Esophagus (tissue), 2 donors: ENCODE data around the gene FNBP1. TPM values are rescaled to one million over a fixed set of nuclear protein-coding genes. Genes with fewer than 3 reads are reported as not detected.

Experiments
- H3K27ac ChIP-seq, 2 donors: one replicate each; pipeline ENCODE4 v1.5.1; 2013; ENCODE audit warnings: low read depth in 2 of 2, mild to moderate bottlenecking in 2 of 2, inconsistent platforms in 1 of 2, low read length in 1 of 2, moderate library complexity in 1 of 2
- H3K27me3 ChIP-seq, 2 donors: one replicate each; pipeline ENCODE4 v1.6.1; 2013; ENCODE audit warnings: low read length in 2 of 2, control low read depth in 1 of 2, mild to moderate bottlenecking in 1 of 2; ENCODE audit not compliant: insufficient read depth in 2 of 2, control insufficient read depth in 1 of 2
- H3K36me3 ChIP-seq, 2 donors: one replicate each; pipeline ENCODE4 v1.6.1; 2013; ENCODE audit warnings: low read length in 1 of 2; ENCODE audit not compliant: control insufficient read depth in 2 of 2, insufficient read depth in 2 of 2
- H3K4me1 ChIP-seq, 2 donors: one replicate each; pipeline ENCODE4 v1.6.1; 2013; ENCODE audit warnings: low read length in 1 of 2; ENCODE audit not compliant: control insufficient read depth in 2 of 2, insufficient read depth in 2 of 2
- H3K4me3 ChIP-seq, 2 donors: one replicate each; pipeline ENCODE4 v1.5.1; 2013; ENCODE audit warnings: low read length in 2 of 2, mild to moderate bottlenecking in 2 of 2, low read depth in 1 of 2, moderate library complexity in 1 of 2
- H3K9me3 ChIP-seq, 2 donors: one replicate each; pipeline ENCODE4 v1.6.1; 2013; ENCODE audit warnings: mild to moderate bottlenecking in 2 of 2, low read depth in 1 of 2, low read length in 1 of 2, moderate library complexity in 1 of 2; ENCODE audit not compliant: control insufficient read depth in 2 of 2, insufficient read depth in 1 of 2
- WGBS, 2 donors: extraction: QIAGEN DNeasy Blood & Tissue Kit; methylation state at CpG; one replicate each; pipeline ENCODE4 v1.1.7; 2013; 5-methylcytosine and 5-hydroxymethylcytosine counted together
- polyA plus RNA-seq, 2 donors: library from polyadenylated mRNA; stranded (reverse); fragments of 200-250 nt; gene quantifications; one replicate each; pipeline ENCODE4 v1.2.3, GENCODE V29; 2013
- donor health status: healthy with polysubstance abuse.
- donor health status: Bipolar disorder and iron deficiency.

Gene FNBP1
- polyA plus RNA-seq, result 10 to 100 TPM; 16.1 to 19.1 TPM

GRCh38 chr9:130042885-130043653 is at the start of gene FNBP1:
Gene FNBP1, minus strand, starts transcription at chr9:130043189. Its CDS starts 214 bp downstream, at chr9:130042975.
- H3K4me1 ChIP-seq, result no peaks in the 10 kb centered on the region
- 0 to 1% methylated on average over 54 to 92 of the region's 92 CpGs for WGBS, 2 donors
- H3K9me3 ChIP-seq, result no peaks in the 10 kb centered on the region

GRCh38 chr9:130090915-130091314 is 47.9 kb upstream of the FNBP1 start:
- Histone ChIP-seq H3K36me3 (peaks cover 6 to 21% of the 10 kb centered on the region in 2 donors), H3K4me1 (no peaks in the 10 kb centered on the region), H3K27me3 (no peaks in the 10 kb centered on the region), H3K27ac (no peak overlapping the region), H3K9me3 (no peaks in the 10 kb centered on the region), H3K4me3 (no peak overlapping the region)
- WGBS, 2 donors, result 79% methylated on average over 3 of the region's 3 CpGs

More at GRCh38 chr9:130042885-130043653, at the start of gene FNBP1:
- Histone ChIP-seq H3K36me3 (no peaks in the 10 kb centered on the region), H3K4me3 (peak within 1 kb of the TSS; percentile 94 to 100), H3K27me3 (no peaks in the 10 kb centered on the region), H3K27ac (peak within 1 kb of the TSS; percentile 95)

GRCh38 chr9:130089141-130089540 is 46.2 kb upstream of the FNBP1 start:
- Histone ChIP-seq H3K9me3 (no peaks in the 10 kb centered on the region), H3K27ac (no peak overlapping the region), H3K27me3 (no peaks in the 10 kb centered on the region), H3K4me1 (no peaks in the 10 kb centered on the region), H3K36me3 (peaks cover 10 to 26% of the 10 kb centered on the region in 2 donors), H3K4me3 (no peak overlapping the region)
- 93 to 94% methylated on average over 12 of the region's 12 CpGs for WGBS, 2 donors

GRCh38 chr9:130088051-130088450 is 45.1 kb upstream of the FNBP1 start:
- peaks cover 7 to 23% of the 10 kb centered on the region in 2 donors for H3K36me3 ChIP-seq
- no peaks in the 10 kb centered on the region for H3K9me3 ChIP-seq
- no peaks in the 10 kb centered on the region for H3K27me3 ChIP-seq
- WGBS, 2 donors, result 88 to 91% methylated on average over 6 of the region's 6 CpGs
- H3K27ac ChIP-seq, result no peak overlapping the region
- no peak overlapping the region for H3K4me3 ChIP-seq
- no peaks in the 10 kb centered on the region for H3K4me1 ChIP-seq

- H3K27ac ChIP-seq, result no peak overlapping the region
- H3K36me3 ChIP-seq, result peaks cover 10 to 26% of the 10 kb centered on the region in 2 donors
- H3K4me3 ChIP-seq, result no peak overlapping the region
- no peaks in the 10 kb centered on the region for H3K4me1 ChIP-seq
- 95 to 98% methylated on average over 7 of the region's 7 CpGs for WGBS, 2 donors
- no peaks in the 10 kb centered on the region for H3K9me3 ChIP-seq
- no peaks in the 10 kb centered on the region for H3K27me3 ChIP-seq
Measured at GRCh38 chr9:130084337-130084736, 41.3 kb upstream of the FNBP1 start.

- Histone ChIP-seq H3K27ac (no peak overlapping the region), H3K36me3 (peaks cover 14 to 28% of the 10 kb centered on the region in 2 donors), H3K4me1 (no peaks in the 10 kb centered on the region), H3K4me3 (no peak overlapping the region), H3K9me3 (no peaks in the 10 kb centered on the region), H3K27me3 (no peaks in the 10 kb centered on the region)
- 87 to 91% methylated on average over 3 of the region's 3 CpGs for WGBS, 2 donors
Measured at GRCh38 chr9:130078547-130078946, 35.6 kb upstream of the FNBP1 start.

GRCh38 chr9:130073373-130073772 is 30.4 kb upstream of the FNBP1 start:
- Histone ChIP-seq H3K4me1 (no peaks in the 10 kb centered on the region), H3K4me3 (no peak overlapping the region), H3K36me3 (peaks cover 5 to 12% of the 10 kb centered on the region in 2 donors), H3K9me3 (no peaks in the 10 kb centered on the region), H3K27ac (no peak overlapping the region), H3K27me3 (no peaks in the 10 kb centered on the region)
- WGBS, 2 donors, result 49 to 54% methylated on average over 2 of the region's 2 CpGs

- H3K36me3 ChIP-seq, result peaks cover 4 to 10% of the 10 kb centered on the region in 2 donors
- no peaks in the 10 kb centered on the region for H3K27me3 ChIP-seq
- WGBS, 2 donors, result 75 to 76% methylated on average over 9 of the region's 9 CpGs
- H3K4me3 ChIP-seq, result no peak overlapping the region
- no peak overlapping the region for H3K27ac ChIP-seq
- no peaks in the 10 kb centered on the region for H3K9me3 ChIP-seq
- no peaks in the 10 kb centered on the region for H3K4me1 ChIP-seq
Measured at GRCh38 chr9:130072515-130073235, 29.7 kb upstream of the FNBP1 start.

- WGBS, 2 donors, result 90 to 95% methylated on average over 1 of the region's 1 CpG
- Histone ChIP-seq H3K27me3 (no peaks in the 10 kb centered on the region), H3K27ac (peak overlapping the region in 1 of 2 donors; percentile 16), H3K9me3 (no peaks in the 10 kb centered on the region), H3K36me3 (no peaks in the 10 kb centered on the region), H3K4me3 (no peak overlapping the region), H3K4me1 (no peaks in the 10 kb centered on the region)
Measured at GRCh38 chr9:130069048-130069447, 26.1 kb upstream of the FNBP1 start.
